K562 (cell line): ENCODE results near the gene AMBP.

Source experiments
- EGR1 ChIP-seq: fragments of 450-650 bp; conservative IDR thresholded peaks from 2 replicates; pipeline ENCODE4 v1.6.1; 2017; ENCODE audit warnings: mild to moderate bottlenecking
- EZH2 ChIP-seq: IDR thresholded peaks from 2 replicates; pipeline ENCODE4 v1.6.1; 2012; ENCODE audit warnings: low read depth, mild to moderate bottlenecking, inconsistent platforms, low read length, borderline replicate concordance
- TAF15 ChIP-seq: fragments of 200-400 bp; formaldehyde crosslinking; IDR thresholded peaks from 2 replicates; pipeline ENCODE4 v1.6.1; 2017; ENCODE audit warnings: mild to moderate bottlenecking, low read depth, low read length, moderate library complexity

DNA sequence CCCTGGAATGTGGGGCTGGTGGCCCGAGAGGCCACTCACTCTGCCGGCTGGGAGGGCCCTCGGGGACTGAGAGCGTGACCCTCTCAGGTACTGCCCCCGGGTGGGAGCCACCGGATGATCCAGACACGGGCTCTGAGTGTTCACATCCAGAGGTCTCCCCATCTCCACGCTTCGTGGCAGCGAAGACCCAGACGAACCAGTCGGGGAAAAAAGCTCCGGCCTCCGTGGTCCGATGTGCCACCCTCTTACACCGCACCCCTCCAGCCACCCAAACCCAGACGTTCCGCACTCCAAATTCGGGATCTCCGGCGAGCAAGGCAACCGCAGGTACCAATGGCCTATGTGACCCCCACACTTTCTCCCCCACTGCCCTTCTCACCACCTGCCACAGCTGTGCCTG lies 49.5 kb downstream of the AMBP start:
- TF ChIP-seq TAF15, result no peak
- no peak for TF ChIP-seq EZH2
- no peak for TF ChIP-seq EGR1
